Measurements from ENCODE around the gene TMEM132A.
A peak's percentile ranks its signal among the peaks of the same experiment; 100 is the strongest.

The TMEM132A gene

DNA sequence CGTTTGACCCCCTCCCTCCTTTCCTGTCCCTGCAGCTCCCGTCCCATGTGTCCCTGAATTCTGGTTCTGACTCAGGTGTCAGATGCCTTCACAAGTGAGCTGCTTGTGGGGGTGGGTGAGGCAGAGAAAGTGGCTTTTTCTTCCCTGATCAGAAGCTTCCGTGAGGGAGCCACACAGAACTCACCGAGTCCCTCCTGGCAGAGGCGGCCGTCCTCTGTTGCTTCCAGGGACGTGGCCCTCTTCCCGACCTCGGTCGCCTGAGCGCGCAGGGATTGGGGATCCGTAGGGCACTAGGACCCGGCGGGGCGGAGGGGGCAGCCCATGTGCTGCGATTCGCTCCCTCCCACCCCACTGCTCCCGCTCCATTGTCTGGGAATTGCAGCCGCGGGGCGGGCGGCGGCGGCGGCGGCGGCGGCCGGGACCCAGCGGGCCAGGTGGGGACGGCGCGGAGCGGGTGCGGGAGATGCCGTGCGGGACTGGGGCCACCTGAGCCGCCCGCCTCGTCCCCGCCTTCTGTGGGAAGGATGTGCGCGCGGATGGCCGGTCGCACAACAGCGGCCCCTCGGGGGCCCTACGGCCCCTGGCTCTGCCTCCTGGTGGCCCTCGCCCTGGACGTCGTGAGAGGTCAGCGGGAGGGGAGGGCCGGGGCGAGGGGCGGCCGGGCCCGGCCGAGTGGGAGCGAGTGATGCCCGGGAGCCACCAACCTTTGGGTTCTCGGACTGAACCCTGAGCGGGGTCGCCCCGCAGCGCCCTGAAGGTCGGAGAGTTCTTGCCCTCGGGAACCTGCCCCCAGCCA, at the start of gene TMEM132A:
TSS of gene TMEM132A (plus strand) at position 351 of the 796 bp plus-strand sequence. CDS start at position 525, 174 bp downstream.
- Mint-ChIP-seq H3K27ac (no peak within 1 kb of the TSS), H3K27me3 (no peaks in the 10 kb centered on the region), H3K9me3 (ENCODE audit: low read depth) (no peaks in the 10 kb centered on the region), H3K4me3 (peak within 1 kb of the TSS; percentile 73), H3K36me3 (peaks cover 18% of the 10 kb centered on the region), H3K4me1 (ENCODE audit: low read depth) (peaks cover 22% of the 10 kb centered on the region)

DNA sequence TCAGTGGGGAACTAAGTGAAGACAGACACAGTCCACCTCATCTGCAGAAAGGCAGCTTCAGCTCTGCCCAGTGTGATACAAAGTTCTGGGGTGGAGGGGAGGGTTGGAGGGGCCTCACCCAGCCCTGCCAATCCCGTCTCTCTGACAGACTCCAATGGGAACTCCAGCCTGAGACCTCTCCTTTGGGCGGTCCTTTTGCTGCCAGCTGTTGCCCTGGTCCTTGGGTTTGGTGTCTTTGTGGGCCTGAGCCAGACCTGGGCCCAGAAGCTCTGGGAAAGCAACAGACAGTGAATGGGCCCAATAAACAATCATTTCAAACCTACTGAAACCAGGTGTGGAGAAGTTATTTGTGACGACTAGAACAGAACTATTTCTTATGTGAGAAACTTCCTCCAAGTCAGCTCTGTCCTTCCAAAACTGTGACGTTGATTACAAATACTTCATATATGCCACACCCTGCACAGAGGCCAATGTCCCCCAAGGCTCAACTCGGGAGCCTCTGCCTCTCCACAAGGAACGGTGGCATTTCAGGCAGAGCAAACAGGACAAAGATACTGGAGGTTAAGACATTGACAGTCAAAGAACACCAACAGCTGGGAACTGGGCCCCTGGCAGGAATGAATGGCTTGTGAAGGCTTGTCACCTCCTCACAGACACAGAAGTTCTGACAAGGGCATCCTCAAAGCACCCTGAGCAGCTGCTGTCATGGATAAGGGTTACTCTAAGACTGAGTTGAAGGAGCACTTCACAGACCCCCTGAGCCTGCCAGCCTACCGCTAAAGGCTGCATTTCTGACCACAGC, 48.7 kb upstream of the TMEM132A start:
- Mint-ChIP-seq H3K9me3 (ENCODE audit: low read depth) (no peaks in the 10 kb centered on the region), H3K4me3 (no peak overlapping the region), H3K27me3 (no peaks in the 10 kb centered on the region), H3K27ac (no peak overlapping the region), H3K36me3 (no peaks in the 10 kb centered on the region), H3K4me1 (ENCODE audit: low read depth) (peaks cover 28% of the 10 kb centered on the region)

GRCh38 chr11:60876168-60876485, 48.1 kb upstream of the TMEM132A start:
- Mint-ChIP-seq H3K27ac (no peak overlapping the region), H3K27me3 (no peaks in the 10 kb centered on the region), H3K36me3 (no peaks in the 10 kb centered on the region)

GRCh38 chr11:60878245-60879101, 45.8 kb upstream of the TMEM132A start:
- Mint-ChIP-seq H3K4me1 (ENCODE audit: low read depth) (peaks cover 3% of the 10 kb centered on the region), H3K36me3 (no peaks in the 10 kb centered on the region), H3K27ac (no peak overlapping the region), H3K27me3 (no peaks in the 10 kb centered on the region), H3K9me3 (ENCODE audit: low read depth) (no peaks in the 10 kb centered on the region), H3K4me3 (no peak overlapping the region)

More at GRCh38 chr11:60876168-60876485, 48.1 kb upstream of the TMEM132A start:
- Mint-ChIP-seq H3K4me1 (ENCODE audit: low read depth) (peaks cover 23% of the 10 kb centered on the region), H3K9me3 (ENCODE audit: low read depth) (no peaks in the 10 kb centered on the region), H3K4me3 (no peak overlapping the region)

DNA sequence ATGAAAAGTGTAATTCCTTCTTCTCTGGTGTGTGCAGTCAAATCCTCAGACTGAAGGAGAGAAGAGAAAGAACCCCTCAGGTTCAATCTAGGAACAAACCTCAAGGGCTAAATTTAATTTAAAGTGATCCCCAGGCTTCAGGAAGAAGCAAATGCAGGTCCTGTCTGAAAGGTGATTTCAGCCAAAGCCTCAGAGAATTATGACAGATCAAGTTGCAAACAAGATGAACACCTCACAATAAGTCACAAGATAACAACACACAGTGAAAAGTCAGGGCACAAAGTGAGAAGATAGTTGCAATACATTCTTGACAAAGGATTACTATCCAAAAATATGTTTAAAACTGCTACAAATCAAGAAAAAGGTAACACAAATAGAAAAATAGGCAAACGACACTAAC, 45.2 kb upstream of the TMEM132A start:
- Mint-ChIP-seq H3K4me3 (no peak overlapping the region), H3K27me3 (no peaks in the 10 kb centered on the region), H3K36me3 (no peaks in the 10 kb centered on the region), H3K27ac (no peak overlapping the region), H3K4me1 (ENCODE audit: low read depth) (no peaks in the 10 kb centered on the region), H3K9me3 (ENCODE audit: low read depth) (no peaks in the 10 kb centered on the region)

DNA sequence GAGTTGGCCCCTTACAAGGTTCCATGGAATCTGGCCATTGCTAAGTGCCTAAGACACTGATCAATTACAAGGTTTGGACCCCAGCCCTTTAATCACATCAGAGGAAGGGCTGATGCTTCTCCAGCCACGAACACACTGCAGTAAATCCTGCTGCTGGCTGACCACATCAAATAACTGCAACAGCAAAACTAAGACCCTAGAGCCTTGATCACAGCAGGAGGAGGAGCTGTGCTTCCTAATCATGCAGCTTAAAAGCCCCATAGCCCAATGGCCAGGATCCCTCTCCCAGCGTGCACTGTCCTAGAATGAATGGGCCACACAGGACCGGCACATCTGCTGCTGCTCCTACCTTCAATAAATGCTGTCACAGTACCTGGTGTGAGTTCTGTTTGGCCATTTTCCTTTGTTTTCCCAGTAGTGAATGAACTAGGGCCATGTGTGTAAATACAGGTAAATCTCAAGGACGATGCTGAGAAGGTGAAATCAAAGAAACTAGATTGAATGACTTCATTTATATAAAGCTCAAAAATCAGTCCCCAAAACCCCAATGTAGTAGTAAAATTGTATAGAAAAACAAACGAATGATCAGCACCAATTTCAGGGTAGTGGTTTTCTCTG, 44.2 kb upstream of the TMEM132A start:
- Mint-ChIP-seq H3K4me1 (ENCODE audit: low read depth) (no peaks in the 10 kb centered on the region), H3K9me3 (ENCODE audit: low read depth) (no peaks in the 10 kb centered on the region), H3K27ac (no peak overlapping the region), H3K36me3 (no peaks in the 10 kb centered on the region), H3K27me3 (no peaks in the 10 kb centered on the region), H3K4me3 (no peak overlapping the region)

GRCh38 chr11:60880643-60881282, 43.5 kb upstream of the TMEM132A start:
- Mint-ChIP-seq H3K27me3 (no peaks in the 10 kb centered on the region), H3K27ac (no peak overlapping the region), H3K4me3 (no peak overlapping the region), H3K36me3 (no peaks in the 10 kb centered on the region), H3K9me3 (ENCODE audit: low read depth) (no peaks in the 10 kb centered on the region), H3K4me1 (ENCODE audit: low read depth) (no peaks in the 10 kb centered on the region)

DNA sequence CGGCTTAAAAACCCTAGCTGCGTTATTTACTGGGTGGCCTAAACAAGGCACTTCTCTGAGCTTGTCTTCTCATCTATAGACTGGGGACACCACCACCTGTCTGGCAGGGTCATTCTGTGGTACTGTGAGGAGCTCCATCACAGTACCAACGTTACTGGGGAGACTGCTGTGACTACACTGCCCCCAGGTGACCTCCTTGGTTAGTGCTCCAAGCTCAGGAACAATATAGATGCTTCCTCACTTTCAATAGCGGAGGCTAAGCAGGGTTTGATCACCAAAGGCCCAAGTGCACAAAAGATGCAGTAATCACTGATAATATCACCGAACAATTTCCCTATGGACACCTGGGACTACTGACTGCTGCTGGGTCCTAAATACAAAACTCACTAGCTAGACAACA, 36.7 kb upstream of the TMEM132A start:
- Mint-ChIP-seq H3K9me3 (ENCODE audit: low read depth) (no peaks in the 10 kb centered on the region), H3K36me3 (peaks cover 2% of the 10 kb centered on the region), H3K27ac (no peak overlapping the region), H3K4me1 (ENCODE audit: low read depth) (peaks cover 5% of the 10 kb centered on the region), H3K27me3 (no peaks in the 10 kb centered on the region), H3K4me3 (no peak overlapping the region)

DNA sequence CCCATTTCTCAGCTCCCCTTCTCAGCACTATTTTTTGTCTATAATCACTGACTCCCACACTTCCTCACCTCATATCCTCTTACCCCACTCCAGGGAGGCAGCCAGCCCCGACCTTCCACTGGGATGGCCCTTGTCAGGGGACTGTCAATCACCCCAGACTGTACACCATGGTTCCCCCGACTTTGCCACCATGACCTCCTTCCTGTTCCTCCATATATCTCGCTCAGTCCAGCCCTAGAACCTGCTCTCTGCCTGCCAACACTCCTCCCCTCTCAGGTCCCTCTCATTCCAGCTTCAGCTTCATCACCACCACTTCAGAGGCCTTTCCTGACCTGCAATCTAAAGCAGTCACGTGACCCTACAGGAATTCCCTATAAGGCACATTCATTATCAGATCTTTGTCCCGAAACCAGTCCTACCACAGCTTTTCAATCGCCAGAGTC, 34.4 kb upstream of the TMEM132A start:
- H3K27ac Mint-ChIP-seq: peak overlapping the region; percentile 1
- no peak overlapping the region for H3K4me3 Mint-ChIP-seq
- no peaks in the 10 kb centered on the region for H3K9me3 Mint-ChIP-seq (ENCODE audit: low read depth)
- peaks cover 5% of the 10 kb centered on the region for H3K4me1 Mint-ChIP-seq (ENCODE audit: low read depth)
- H3K27me3 Mint-ChIP-seq: no peaks in the 10 kb centered on the region
- H3K36me3 Mint-ChIP-seq: peaks cover 2% of the 10 kb centered on the region

DNA sequence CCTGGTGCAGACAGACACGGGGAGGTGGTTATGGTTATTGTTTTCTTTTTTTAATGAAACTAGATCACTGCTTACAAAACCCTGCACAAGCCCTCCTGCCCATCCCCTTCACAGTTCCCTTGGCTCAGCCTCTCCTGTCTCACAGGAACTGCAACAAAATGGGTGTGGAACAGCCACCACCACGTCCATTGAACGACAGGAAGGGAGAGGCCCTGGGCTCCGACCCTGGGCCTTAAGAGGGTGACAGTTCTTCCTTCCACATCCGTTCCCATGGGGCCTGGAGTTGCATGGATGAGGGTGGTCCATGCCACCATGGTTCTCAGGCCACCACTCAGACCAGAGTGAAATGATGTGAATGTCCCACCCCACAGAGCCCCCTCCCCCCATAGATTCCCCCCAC, 33.6 kb upstream of the TMEM132A start:
- peaks cover 5% of the 10 kb centered on the region for H3K4me1 Mint-ChIP-seq (ENCODE audit: low read depth)
- H3K27me3 Mint-ChIP-seq: no peaks in the 10 kb centered on the region
- no peak overlapping the region for H3K4me3 Mint-ChIP-seq
- H3K27ac Mint-ChIP-seq: no peak overlapping the region
- peaks cover 2% of the 10 kb centered on the region for H3K36me3 Mint-ChIP-seq
- no peaks in the 10 kb centered on the region for H3K9me3 Mint-ChIP-seq (ENCODE audit: low read depth)

GRCh38 chr11:60891103-60891741, 33.0 kb upstream of the TMEM132A start:
- H3K27me3 Mint-ChIP-seq: no peaks in the 10 kb centered on the region
- H3K36me3 Mint-ChIP-seq: no peaks in the 10 kb centered on the region
- H3K4me3 Mint-ChIP-seq: no peak overlapping the region
- H3K27ac Mint-ChIP-seq: no peak overlapping the region
- H3K4me1 Mint-ChIP-seq (ENCODE audit: low read depth): peaks cover 5% of the 10 kb centered on the region
- H3K9me3 Mint-ChIP-seq (ENCODE audit: low read depth): no peaks in the 10 kb centered on the region

DNA sequence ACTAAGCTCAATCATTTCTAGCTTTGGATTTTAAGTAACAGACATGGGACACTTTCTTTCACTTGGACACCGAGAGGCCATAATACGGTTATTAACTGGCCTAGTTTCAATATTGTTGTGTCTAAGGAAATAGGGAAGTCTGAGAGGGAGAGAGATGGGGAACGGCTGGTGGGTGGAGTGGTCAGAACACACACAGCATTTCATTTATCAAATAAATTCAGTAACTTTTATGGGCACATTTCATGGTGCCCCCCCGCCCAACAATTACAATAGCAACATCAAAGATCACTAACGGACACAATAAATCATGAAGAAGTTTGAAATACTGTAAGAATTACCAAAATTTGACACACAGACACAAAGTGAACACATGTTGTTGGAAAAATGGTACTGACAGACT, 28.6 kb upstream of the TMEM132A start:
- Mint-ChIP-seq H3K27ac (peak overlapping the region; percentile 12), H3K4me3 (no peak overlapping the region), H3K27me3 (no peaks in the 10 kb centered on the region), H3K4me1 (ENCODE audit: low read depth) (peaks cover 3% of the 10 kb centered on the region), H3K36me3 (peaks cover 2% of the 10 kb centered on the region), H3K9me3 (ENCODE audit: low read depth) (no peaks in the 10 kb centered on the region)

DNA sequence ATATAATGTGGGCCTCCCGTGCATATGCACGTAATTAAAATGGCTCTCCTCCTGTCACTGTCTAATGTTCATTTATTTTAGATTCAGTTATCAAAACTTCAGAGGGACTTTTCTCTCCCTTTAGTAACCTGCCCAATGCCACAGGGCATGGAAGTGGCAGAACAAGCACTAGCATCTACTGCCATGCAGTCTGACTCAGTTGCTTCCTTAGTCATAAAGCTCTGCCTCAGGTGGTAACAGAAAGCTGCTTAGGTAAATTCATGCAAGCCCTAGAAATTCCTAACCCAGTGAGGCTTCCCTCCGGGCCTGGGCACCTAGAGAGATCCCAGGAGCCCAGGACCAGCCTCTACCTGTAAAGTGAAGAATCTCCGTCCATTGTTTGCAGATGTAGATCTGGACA, 26.8 kb upstream of the TMEM132A start:
- Mint-ChIP-seq H3K4me3 (no peak overlapping the region), H3K9me3 (ENCODE audit: low read depth) (no peaks in the 10 kb centered on the region), H3K4me1 (ENCODE audit: low read depth) (peaks cover 4% of the 10 kb centered on the region), H3K27ac (no peak overlapping the region), H3K27me3 (no peaks in the 10 kb centered on the region), H3K36me3 (peaks cover 4% of the 10 kb centered on the region)
